Smooth muscle cell (in vitro differentiated cells): ENCODE measurements around the gene PTPRN2. TPM values are rescaled to one million over a fixed set of nuclear protein-coding genes. Genes with fewer than 3 reads are reported as not detected.

ENCODE experiments used
- DNase-seq: peaks from one replicate; lab custom pipeline; 2025; ENCODE audit not compliant: unreplicated experiment; lab: John Stamatoyannopoulos, UW
- H2AFZ ChIP-seq: fragments of 200-600 bp; sonication (generic); 2 replicates; pipeline ENCODE4 v1.6.0; 2016; ENCODE audit warnings: antibody characterized with exemption, low read depth, mild to moderate bottlenecking
- H3F3A ChIP-seq: fragments of 200-600 bp; sonication (generic); 2 replicates; pipeline ENCODE4 v1.6.0; 2017; ENCODE audit warnings: antibody characterized with exemption, low read depth
- H3K27ac ChIP-seq: fragments of 200-600 bp; sonication (generic); 2 replicates; pipeline ENCODE4 v1.5.1; 2016; ENCODE audit warnings: low read depth, mild to moderate bottlenecking
- H3K27me3 ChIP-seq: fragments of 200-600 bp; sonication (generic); 2 replicates; pipeline ENCODE4 v1.6.1; 2016; ENCODE audit warnings: low read depth, mild to moderate bottlenecking
- H3K36me3 ChIP-seq: fragments of 200-600 bp; sonication (generic); 2 replicates; pipeline ENCODE4 v1.5.1; 2016; ENCODE audit warnings: low read depth
- H3K4me1 ChIP-seq: fragments of 200-600 bp; sonication (generic); 2 replicates; pipeline ENCODE4 v1.5.1; 2016; ENCODE audit warnings: low read depth
- H3K4me2 ChIP-seq: fragments of 200-600 bp; sonication (generic); 2 replicates; pipeline ENCODE4 v1.6.0; 2016; ENCODE audit warnings: mild to moderate bottlenecking
- H3K4me3 ChIP-seq: fragments of 200-600 bp; sonication (generic); 2 replicates; pipeline ENCODE4 v1.5.1; 2016; ENCODE audit warnings: mild to moderate bottlenecking
- H3K79me2 ChIP-seq: fragments of 200-600 bp; sonication (generic); 2 replicates; pipeline ENCODE4 v1.6.0; 2016; ENCODE audit warnings: low read depth, mild to moderate bottlenecking
- H3K9ac ChIP-seq: fragments of 200-600 bp; sonication (generic); 2 replicates; pipeline ENCODE4 v1.6.0; 2016; ENCODE audit warnings: low read depth
- H3K9me3 ChIP-seq: fragments of 200-600 bp; sonication (generic); replicated peaks from 2 replicates; pipeline ENCODE4 v1.5.1; 2016; ENCODE audit warnings: low read depth
- H4K20me1 ChIP-seq: fragments of 200-600 bp; sonication (generic); 2 replicates; pipeline ENCODE4 v1.6.0; 2016; ENCODE audit warnings: low read depth
- CTCF ChIP-seq: fragments of 200-600 bp; sonication (generic); IDR thresholded peaks from 2 replicates; pipeline ENCODE4 v1.5.1; 2017; ENCODE audit warnings: borderline replicate concordance, mild to moderate bottlenecking, antibody characterized with exemption; ENCODE audit not compliant: insufficient read depth, poor library complexity, severe bottlenecking
- WGBS: methylation state at CpG from one replicate; pipeline ENCODE4 v1.1.7; 2016; ENCODE audit warnings: low lambda C conversion rate; 5-methylcytosine and 5-hydroxymethylcytosine counted together
- polyA plus RNA-seq: library from polyadenylated mRNA; unstranded; fragments of >200 nt; fragmentation: Nextera tagmentation; extraction: Ambion mirVana; gene quantifications from 2 replicates; pipeline ENCODE4 v1.2.1, GENCODE V29; 2016
- total RNA-seq: library from RNA; depleted of rRNA; stranded (reverse); fragments of >200 nt; gene quantifications from 2 replicates; pipeline ENCODE4 v1.2.3, GENCODE V29; 2014

The PTPRN2 gene
- total and polyA plus RNA-seq, 2 experiments from 2014 or later: 0.09 to 0.87 TPM

- no peak for TF ChIP-seq CTCF
- H3K36me3 ChIP-seq: no peaks in the 10 kb centered on the region
- H3K79me2 ChIP-seq: no peaks in the 10 kb centered on the region
- H4K20me1 ChIP-seq: no peaks in the 10 kb centered on the region
- WGBS: 93% methylated on average over 4 of the region's 5 CpGs
- H3K27me3 ChIP-seq: peaks cover 32% of the 10 kb centered on the region
- H3K9ac ChIP-seq: no peak overlapping the region
- H3F3A ChIP-seq: no peaks in the 10 kb centered on the region
- no peak overlapping the region for H3K4me3 ChIP-seq
- peaks cover 9% of the 10 kb centered on the region for H3K4me1 ChIP-seq
- no peak overlapping the region for H3K27ac ChIP-seq
- no peak for DNase-seq
- no peak overlapping the region for H3K4me2 ChIP-seq
- H3K9me3 ChIP-seq: no peaks in the 10 kb centered on the region
- H2AFZ ChIP-seq: no peak overlapping the region
Measured at GRCh38 chr7:158007697-158008257, 579.8 kb downstream of the PTPRN2 start.

GRCh38 chr7:158006841-158007696, 580.6 kb downstream of the PTPRN2 start:
- no peak for TF ChIP-seq CTCF
- H3K9ac ChIP-seq: no peak overlapping the region
- H3F3A ChIP-seq: no peaks in the 10 kb centered on the region
- peaks cover 9% of the 10 kb centered on the region for H3K4me1 ChIP-seq
- no peaks in the 10 kb centered on the region for H3K9me3 ChIP-seq
- no peaks in the 10 kb centered on the region for H3K36me3 ChIP-seq
- H3K79me2 ChIP-seq: no peaks in the 10 kb centered on the region
- WGBS: 91% methylated on average over 29 of the region's 29 CpGs
- H3K27ac ChIP-seq: no peak overlapping the region
- peaks cover 26% of the 10 kb centered on the region for H3K27me3 ChIP-seq
- no peak overlapping the region for H3K4me3 ChIP-seq
- no peak overlapping the region for H3K4me2 ChIP-seq
- no peak for DNase-seq
- no peak overlapping the region for H2AFZ ChIP-seq
- H4K20me1 ChIP-seq: no peaks in the 10 kb centered on the region

- H3K36me3 ChIP-seq: no peaks in the 10 kb centered on the region
- H3K9ac ChIP-seq: no peak overlapping the region
- no peaks in the 10 kb centered on the region for H3K79me2 ChIP-seq
- no peak overlapping the region for H2AFZ ChIP-seq
- no peak overlapping the region for H3K27ac ChIP-seq
- DNase-seq: no peak
- H3K4me2 ChIP-seq: no peak overlapping the region
- H3K9me3 ChIP-seq: no peaks in the 10 kb centered on the region
- peaks cover 12% of the 10 kb centered on the region for H3K27me3 ChIP-seq
- peaks cover 9% of the 10 kb centered on the region for H3K4me1 ChIP-seq
- no peaks in the 10 kb centered on the region for H3F3A ChIP-seq
- H3K4me3 ChIP-seq: no peak overlapping the region
- WGBS: 84% methylated on average over 12 of the region's 12 CpGs
- no peak for TF ChIP-seq CTCF
- H4K20me1 ChIP-seq: no peaks in the 10 kb centered on the region
Measured at GRCh38 chr7:158005531-158005930, 582.1 kb downstream of the PTPRN2 start.
